ENCODE data around the gene MARCKSL1.

The MARCKSL1 gene

GRCh38 chr1:32335790-32336590, at the start of gene MARCKSL1:
Gene MARCKSL1 (minus strand): TSS chr1:32336233. CDS start chr1:32336033, 200 bp downstream.
- peak; percentile 24; the same call in 1 of the 2 replicates for TF ChIP-seq MYC (IDR thresholded peaks at IDR 0.05; ENCODE audit: low read depth, low read length)
- TF ChIP-seq POLR2A (IDR thresholded peaks at IDR 0.05; ENCODE audit: extremely low read depth, insufficient read length), result peak; percentile 82
- no peak for TF ChIP-seq CTCF (IDR thresholded peaks at IDR 0.05; ENCODE audit: low read depth, low read length)
- TF ChIP-seq MAX (IDR thresholded peaks at IDR 0.05; ENCODE audit: low read depth, low read length), result no peak
- DNase-seq (ENCODE audit: low read depth), result peak; percentile 83
- H3K4me3 ChIP-seq (ENCODE audit: low read depth, low read length), result peak within 1 kb of the TSS; percentile 60

- DNase-seq (ENCODE audit: low read depth), result no peak
- no peak overlapping the region for H3K4me3 ChIP-seq (ENCODE audit: low read depth, low read length)
- TF ChIP-seq POLR2A (IDR thresholded peaks at IDR 0.05; ENCODE audit: extremely low read depth, insufficient read length) (no peak), CTCF (IDR thresholded peaks at IDR 0.05; ENCODE audit: low read depth, low read length) (no peak), MAX (IDR thresholded peaks at IDR 0.05; ENCODE audit: low read depth, low read length) (no peak), MYC (IDR thresholded peaks at IDR 0.05; ENCODE audit: low read depth, low read length) (no peak)
Observed at GRCh38 chr1:32380057-32380456, 44.0 kb upstream of the MARCKSL1 start.

- no peak overlapping the region for H3K4me3 ChIP-seq (ENCODE audit: low read depth, low read length)
- no peak for DNase-seq (ENCODE audit: low read depth)
- TF ChIP-seq MAX (IDR thresholded peaks at IDR 0.05; ENCODE audit: low read depth, low read length), result no peak
- TF ChIP-seq CTCF (IDR thresholded peaks at IDR 0.05; ENCODE audit: low read depth, low read length), result no peak
- no peak for TF ChIP-seq POLR2A (IDR thresholded peaks at IDR 0.05; ENCODE audit: extremely low read depth, insufficient read length)
- no peak for TF ChIP-seq MYC (IDR thresholded peaks at IDR 0.05; ENCODE audit: low read depth, low read length)
Observed at GRCh38 chr1:32377541-32378220, 41.6 kb upstream of the MARCKSL1 start.

- TF ChIP-seq MAX (IDR thresholded peaks at IDR 0.05; ENCODE audit: low read depth, low read length) (no peak), CTCF (IDR thresholded peaks at IDR 0.05; ENCODE audit: low read depth, low read length) (no peak), POLR2A (IDR thresholded peaks at IDR 0.05; ENCODE audit: extremely low read depth, insufficient read length) (no peak), MYC (IDR thresholded peaks at IDR 0.05; ENCODE audit: low read depth, low read length) (no peak)
- no peak overlapping the region for H3K4me3 ChIP-seq (ENCODE audit: low read depth, low read length)
- no peak for DNase-seq (ENCODE audit: low read depth)
Observed at GRCh38 chr1:32376199-32376598, 40.2 kb upstream of the MARCKSL1 start.

GRCh38 chr1:32373996-32374592, 38.1 kb upstream of the MARCKSL1 start:
- TF ChIP-seq POLR2A (IDR thresholded peaks at IDR 0.05; ENCODE audit: extremely low read depth, insufficient read length), result no peak
- TF ChIP-seq MYC (IDR thresholded peaks at IDR 0.05; ENCODE audit: low read depth, low read length), result no peak
- no peak for TF ChIP-seq MAX (IDR thresholded peaks at IDR 0.05; ENCODE audit: low read depth, low read length)
- TF ChIP-seq CTCF (IDR thresholded peaks at IDR 0.05; ENCODE audit: low read depth, low read length), result no peak

More at GRCh38 chr1:32373996-32374592, 38.1 kb upstream of the MARCKSL1 start:
- H3K4me3 ChIP-seq (ENCODE audit: low read depth, low read length), result no peak overlapping the region
- no peak for DNase-seq (ENCODE audit: low read depth)
